IMR-90 (cell line): ENCODE data around the gene XRCC4. TPM values are rescaled to one million over a fixed set of nuclear protein-coding genes. Genes with fewer than 3 reads are reported as not detected.
A peak's percentile ranks its signal among the peaks of the same experiment; 100 is the strongest.

ENCODE experiments used
- ATAC-seq: fragments of 200-7000 bp; cut with Tn5 transposase; 2 replicates; pipeline ENCODE4 v1.9.1; 2020; ENCODE audit warnings: low read depth, mild to moderate bottlenecking, moderate library complexity
- BruUV-seq: library from RNA; stranded (reverse); fragments of 400-500 nt; replicated peaks from 2 replicates; lab custom pipeline; 2021; lab: Mats Ljungman, UMichigan
- CTCF ChIA-PET: fragments of 300-600 bp; formaldehyde crosslinking; extraction: SDS; loops from one replicate; lab custom pipeline; 2021; ENCODE audit warnings: antibody characterized with exemption; lab: Yijun Ruan, JAX
- POLR2A ChIA-PET: fragments of 300-600 bp; sonication (Branson Sonifier 250); formaldehyde crosslinking; loops from one replicate; lab custom pipeline; 2022; ENCODE audit warnings: antibody characterized with exemption; ENCODE audit not compliant: unreplicated experiment; lab: Charles Lee
- DNase-seq: peaks from one replicate; pipeline ENCODE4 v3.0.0; 2013
- H2AFZ ChIP-seq: replicated peaks from 2 replicates; pipeline ENCODE3; 2013; ENCODE audit warnings: low read length, mild to moderate bottlenecking; ENCODE audit not compliant: poor library complexity
- H2AK5ac ChIP-seq: 2 replicates; pipeline ENCODE4 v1.6.1; 2013; ENCODE audit warnings: low read depth, low read length, inconsistent platforms
- H2AK9ac ChIP-seq: replicated peaks from 2 replicates; pipeline ENCODE3; 2013; ENCODE audit warnings: mild to moderate bottlenecking, low read depth, low read length, moderate library complexity; ENCODE audit not compliant: poor library complexity
- H2BK120ac ChIP-seq: 2 replicates; pipeline ENCODE4 v1.6.1; 2013; ENCODE audit warnings: low read depth, low read length, inconsistent platforms
- H2BK15ac ChIP-seq: 3 replicates; pipeline ENCODE4 v1.6.1; 2013; ENCODE audit warnings: low read depth, low read length, inconsistent platforms
- H2BK20ac ChIP-seq: 2 replicates; pipeline ENCODE4 v1.6.1; 2013; ENCODE audit warnings: low read depth, mild to moderate bottlenecking, inconsistent platforms, low read length, moderate library complexity
- H2BK5ac ChIP-seq: 2 replicates; pipeline ENCODE4 v1.6.1; 2013; ENCODE audit warnings: mild to moderate bottlenecking, low read depth, low read length, inconsistent platforms; ENCODE audit not compliant: poor library complexity, severe bottlenecking
- H3K14ac ChIP-seq: replicated peaks from 2 replicates; pipeline ENCODE4 v1.6.1; 2013; ENCODE audit warnings: low read depth, low read length, inconsistent platforms
- H3K18ac ChIP-seq: 2 replicates; pipeline ENCODE4 v1.6.1; 2013; ENCODE audit warnings: low read depth, low read length, control low read depth
- H3K23ac ChIP-seq: 2 replicates; pipeline ENCODE4 v1.6.1; 2013; ENCODE audit warnings: low read depth, low read length, inconsistent platforms
- H3K27ac ChIP-seq: 2 replicates; pipeline ENCODE4 v1.5.1; 2013; ENCODE audit warnings: mild to moderate bottlenecking, control low read depth, low read length; ENCODE audit not compliant: insufficient read depth
- H3K27me3 ChIP-seq: 2 replicates; pipeline ENCODE4 v1.6.1; 2013; ENCODE audit warnings: low read length; ENCODE audit not compliant: control insufficient read depth, insufficient read depth
- H3K36me3 ChIP-seq: 2 replicates; pipeline ENCODE4 v1.6.1; 2013; ENCODE audit warnings: low read length, mixed read lengths; ENCODE audit not compliant: control insufficient read depth, insufficient read depth
- H3K4ac ChIP-seq: 2 replicates; pipeline ENCODE4 v1.6.1; 2013; ENCODE audit warnings: low read depth, low read length, inconsistent platforms
- H3K4me1 ChIP-seq: 2 replicates; pipeline ENCODE4 v1.6.1; 2013; ENCODE audit warnings: low read length, mixed read lengths; ENCODE audit not compliant: control insufficient read depth, insufficient read depth
- H3K4me2 ChIP-seq: 2 replicates; pipeline ENCODE4 v1.6.1; 2013; ENCODE audit warnings: low read depth, mild to moderate bottlenecking, control low read depth, low read length, moderate library complexity
- H3K4me3 ChIP-seq: 2 replicates; pipeline ENCODE4 v1.5.1; 2013; ENCODE audit warnings: low read depth, mild to moderate bottlenecking, control low read depth, low read length, moderate library complexity; ENCODE audit not compliant: insufficient read depth
- H3K56ac ChIP-seq: 2 replicates; pipeline ENCODE4 v1.6.1; 2013; ENCODE audit warnings: low read length, inconsistent platforms; ENCODE audit not compliant: insufficient read depth; ENCODE audit errors: extremely low read depth
- H3K79me1 ChIP-seq, 2 experiments: 2 replicates each; pipeline ENCODE4 v1.6.1; 2013; ENCODE audit warnings: low read length in 2 of 2, inconsistent platforms in 1 of 2, low read depth in 1 of 2
- H3K9ac ChIP-seq: 2 replicates; pipeline ENCODE4 v1.6.1; 2013; ENCODE audit warnings: low read depth, low read length, control low read depth
- H3K9me1 ChIP-seq: 2 replicates; pipeline ENCODE4 v1.6.1; 2013; ENCODE audit warnings: low read length, inconsistent platforms; ENCODE audit not compliant: insufficient read depth
- H3K9me3 ChIP-seq: 2 replicates; pipeline ENCODE4 v1.6.1; 2013; ENCODE audit warnings: low read length; ENCODE audit not compliant: control insufficient read depth, insufficient read depth
- H4K20me1 ChIP-seq: 2 replicates; pipeline ENCODE4 v1.6.1; 2013; ENCODE audit warnings: low read length, inconsistent platforms; ENCODE audit not compliant: insufficient read depth
- H4K5ac ChIP-seq: 2 replicates; pipeline ENCODE4 v1.6.1; 2013; ENCODE audit warnings: mild to moderate bottlenecking, low read depth, low read length, control low read depth
- H4K8ac ChIP-seq, 2 experiments: 2 replicates each; pipeline ENCODE4 v1.6.1; 2013; ENCODE audit warnings: low read depth in 2 of 2, low read length in 2 of 2, control low read depth in 1 of 2, inconsistent platforms in 1 of 2
- H4K91ac ChIP-seq: 2 replicates; pipeline ENCODE4 v1.6.1; 2013; ENCODE audit warnings: low read depth, low read length, inconsistent platforms; ENCODE audit not compliant: insufficient read depth
- CEBPB ChIP-seq: IDR thresholded peaks from 2 replicates; pipeline ENCODE4 v1.6.1; 2012; ENCODE audit warnings: low read depth, low read length, improper control_type of control experiment
- MAZ ChIP-seq: IDR thresholded peaks from 2 replicates; pipeline ENCODE4 v1.6.1; 2012; ENCODE audit warnings: low read depth, mild to moderate bottlenecking, low read length, improper control_type of control experiment, moderate library complexity, borderline replicate concordance
- WGBS, 2 experiments: methylation state at CpG; one replicate each; pipeline versions ENCODE4 v1.1.5 to v1.1.7; 2013; ENCODE audit warnings: missing lambda C conversion rate in 2 of 2; ENCODE audit not compliant: insufficient read length in 1 of 2; ENCODE audit errors: extremely low coverage in 2 of 2; 5-methylcytosine and 5-hydroxymethylcytosine counted together
- dilution Hi-C: fragments of 300-500 bp; cut with HindIII; formaldehyde crosslinking; loops from one replicate; pipeline ENCODE4 v1.14.3; 2018; ENCODE audit warnings: low sequenced_read_pairs; ENCODE audit not compliant: unreplicated experiment
- in situ Hi-C: fragments of 300-500 bp; cut with MboI; formaldehyde crosslinking; loops from 3 replicates; pipeline ENCODE4 v1.14.3; 2019; ENCODE audit warnings: low sequenced_read_pairs, inconsistent platforms, mixed read lengths
- intact Hi-C: fragments of 100-400 bp; cut with micrococcal nuclease; formaldehyde crosslinking; loops from 2 replicates; pipeline ENCODE4 v1.10.0; 2022
- polyA plus RNA-seq, 3 experiments: library from polyadenylated mRNA; depleted of rRNA; stranded (reverse); fragments of >200 nt; gene quantifications; 2 replicates each; pipeline ENCODE4 v1.2.3, GENCODE V29; 2012; ENCODE audit warnings: low replicate concordance in 1 of 3
- total RNA-seq: library from RNA; depleted of rRNA; stranded (reverse); fragments of >200 nt; gene quantifications from 2 replicates; pipeline ENCODE4 v1.2.3, GENCODE V29; 2012

XRCC4 gene
- total and polyA plus RNA-seq, 2 of the 4 experiments (the other 2 are of a cell fraction): 3.5 to 4.7 TPM

DNA sequence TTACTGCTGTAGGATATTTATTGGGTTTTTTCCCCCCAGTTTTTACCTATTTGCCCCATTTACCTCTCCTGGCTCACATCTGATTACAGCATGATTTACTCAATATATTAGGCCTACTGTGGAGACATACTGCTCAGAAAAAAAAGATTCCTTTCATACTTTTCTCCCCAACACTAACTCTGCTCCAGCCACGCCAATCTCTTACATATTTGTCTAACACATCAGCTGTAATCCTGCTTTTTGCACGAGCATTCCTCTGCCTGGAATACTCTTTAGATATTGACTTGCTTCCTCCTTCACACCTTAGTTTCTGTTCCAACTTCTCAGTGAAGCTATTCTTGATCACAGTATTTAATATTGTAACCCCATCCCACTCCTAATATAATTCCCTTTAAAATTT, 236.1 kb downstream of the XRCC4 start:
- Histone ChIP-seq H3K27me3 (no peaks in the 10 kb centered on the region), H2AK5ac (no peak overlapping the region), H2BK15ac (no peak overlapping the region), H3K14ac (no peak overlapping the region), H3K9ac (no peak overlapping the region), H2AFZ (no peak overlapping the region), H4K8ac (no peak overlapping the region; a peak in 1 of 4 replicates), H3K56ac (no peak overlapping the region), H2BK5ac (no peak overlapping the region), H2BK120ac (no peak overlapping the region), H3K4me1 (no peaks in the 10 kb centered on the region), H3K4ac (no peak overlapping the region), H3K9me3 (no peaks in the 10 kb centered on the region; the same call in 1 of the 2 replicates), H4K5ac (no peak overlapping the region), H2AK9ac (no peak overlapping the region), H3K36me3 (no peaks in the 10 kb centered on the region), H3K9me1 (no peaks in the 10 kb centered on the region), H4K20me1 (no peaks in the 10 kb centered on the region), H3K23ac (no peak overlapping the region), H2BK20ac (no peak overlapping the region), H3K4me3 (no peak overlapping the region), H3K27ac (no peak overlapping the region), H4K91ac (no peak overlapping the region), H3K18ac (no peak overlapping the region), H3K79me1 (no peaks in the 10 kb centered on the region), H3K4me2 (no peak overlapping the region)
- POLR2A ChIA-PET: interaction anchor here (0.6 kb wide), 1 partner anchor 484 kb away, joined by 15 read pairs; no protein-coding TSS in a partner anchor
- intact Hi-C loops (no loop called here), in situ Hi-C loops (no loop called here), dilution Hi-C loops (no loop called here)
- CTCF ChIA-PET: no interaction called here
- TF ChIP-seq MAZ (no peak), CEBPB (no peak)
- peak; percentile 57 for DNase-seq
- no TSS peak for BruUV-seq
- ATAC-seq: peak; percentile 94
- WGBS, 2 experiments: 60% methylated on average over 1 of the region's 2 CpGs; no CpG with 5 or more reads in 1 of the 2 experiments
